GM19395 (cell line): ENCODE measurements around the gene DCTN2.
"Not testable (repeated sequence)": the region's sequence is repeated elsewhere in the genome, so short reads cannot be mapped to it uniquely, and the experiment has no call there.

Experiments used
- ATAC-seq: cut with Tn5 transposase; IDR thresholded peaks from one replicate; pipeline ENCODE4 v1.9.1; 2021; ENCODE audit warnings: mild to moderate bottlenecking, moderate library complexity; ENCODE audit not compliant: unreplicated experiment

Gene DCTN2

DNA sequence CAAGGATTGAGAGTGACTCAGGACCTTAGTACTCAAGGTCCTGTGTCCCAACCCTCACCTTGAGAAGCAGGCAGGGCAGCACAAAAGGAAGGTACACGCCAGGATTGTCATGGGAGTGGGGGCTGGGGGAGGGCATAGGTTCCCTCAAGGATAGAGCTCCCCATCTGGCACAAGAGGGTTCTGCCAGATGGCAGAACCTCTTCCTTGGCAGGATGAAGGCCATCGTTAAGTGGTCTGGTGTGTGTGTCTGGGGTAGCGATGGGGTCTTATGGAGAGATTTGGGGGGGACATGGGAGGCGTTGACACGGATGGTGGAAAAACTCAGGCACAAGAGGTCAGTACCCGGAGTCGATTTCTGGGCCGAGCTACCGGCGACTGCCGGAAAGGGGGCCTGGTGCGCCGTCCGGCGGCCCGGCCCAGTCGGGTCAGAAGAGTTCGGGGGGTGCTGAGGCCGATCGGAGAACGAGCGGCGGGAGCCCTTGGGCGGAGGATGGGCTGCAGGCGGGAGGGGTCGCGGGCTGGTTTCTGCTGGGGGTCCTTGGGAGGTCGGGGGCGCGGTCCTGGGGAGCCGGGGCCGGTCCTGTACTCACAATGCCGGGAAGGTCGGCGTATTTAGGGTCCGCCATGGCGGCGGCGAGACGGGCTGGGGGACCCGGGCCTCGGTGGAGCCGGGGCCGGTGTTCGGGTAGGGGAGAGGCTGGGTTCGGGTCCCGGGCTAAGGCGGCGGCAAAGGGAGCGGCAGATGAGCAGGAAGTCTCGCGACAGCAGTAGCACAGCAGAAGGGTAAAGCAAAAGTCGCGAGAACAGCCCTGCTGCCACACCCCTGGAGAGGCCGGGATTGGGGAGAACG lies at the start of gene DCTN2:
Gene DCTN2 (minus strand): TSS at position 755 of the 850 bp plus-strand sequence. CDS start 129 bp downstream, at position 626.
- ATAC-seq, result peak; percentile 98

GRCh38 chr12:57593187-57593586 lies 46.2 kb upstream of the DCTN2 start:
- no peak for ATAC-seq

DNA sequence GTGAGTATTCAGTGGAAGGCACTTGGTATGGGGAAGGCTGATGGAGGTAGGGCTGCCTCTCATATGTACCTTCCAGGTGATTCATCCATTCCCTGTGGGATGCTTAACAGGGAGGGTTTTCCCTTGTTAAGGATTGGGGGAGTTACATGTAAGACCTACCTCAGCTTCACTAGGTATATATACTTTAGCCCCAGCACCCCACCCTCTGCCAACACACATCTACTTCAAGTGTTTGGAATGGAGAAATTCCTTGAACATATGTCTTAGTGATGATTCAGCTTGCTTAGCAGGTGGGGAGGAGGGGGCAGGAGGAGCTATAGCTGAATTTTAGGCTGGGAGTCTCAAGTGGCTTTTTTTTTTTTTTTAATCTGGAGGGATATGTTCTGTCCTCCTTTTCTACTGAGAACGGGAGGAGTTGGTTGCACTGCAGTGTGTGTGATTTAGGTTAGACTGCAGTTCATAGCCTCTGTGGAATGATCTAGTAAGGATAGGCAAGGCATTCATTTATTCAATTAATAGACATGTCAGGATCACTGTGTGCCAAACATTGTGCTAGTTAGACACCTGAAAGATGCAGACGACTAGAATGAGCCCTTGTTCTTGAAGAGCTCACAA lies 45.7 kb upstream of the DCTN2 start:
- ATAC-seq, result no peak

DNA sequence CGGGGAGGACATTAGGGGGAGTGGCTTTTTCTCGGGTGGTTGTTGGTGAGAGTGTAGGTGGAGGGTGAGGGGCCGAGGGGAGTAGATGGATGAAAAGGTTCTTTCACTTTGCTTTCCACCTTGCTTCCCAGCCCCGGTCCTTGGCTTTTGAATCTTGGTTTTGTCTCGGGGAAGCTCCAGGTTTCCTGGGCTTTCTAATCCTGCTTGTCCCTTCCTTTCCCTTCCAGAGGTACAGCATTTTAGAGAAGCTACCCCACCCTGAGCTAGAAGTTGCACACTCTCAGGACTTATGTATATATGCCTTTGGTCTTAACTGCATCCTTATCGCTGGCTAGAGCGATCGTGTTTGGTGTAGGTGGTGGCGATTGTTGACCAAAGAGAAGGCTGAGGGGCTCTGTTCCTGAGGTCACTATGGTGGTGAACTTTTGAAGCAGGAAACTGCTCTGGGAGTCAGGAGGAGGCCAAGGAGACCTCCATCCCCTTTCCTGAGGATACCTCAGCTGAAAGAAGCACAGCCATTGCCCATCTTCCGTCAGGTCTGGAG lies 44.9 kb upstream of the DCTN2 start:
- ATAC-seq, result no peak

DNA sequence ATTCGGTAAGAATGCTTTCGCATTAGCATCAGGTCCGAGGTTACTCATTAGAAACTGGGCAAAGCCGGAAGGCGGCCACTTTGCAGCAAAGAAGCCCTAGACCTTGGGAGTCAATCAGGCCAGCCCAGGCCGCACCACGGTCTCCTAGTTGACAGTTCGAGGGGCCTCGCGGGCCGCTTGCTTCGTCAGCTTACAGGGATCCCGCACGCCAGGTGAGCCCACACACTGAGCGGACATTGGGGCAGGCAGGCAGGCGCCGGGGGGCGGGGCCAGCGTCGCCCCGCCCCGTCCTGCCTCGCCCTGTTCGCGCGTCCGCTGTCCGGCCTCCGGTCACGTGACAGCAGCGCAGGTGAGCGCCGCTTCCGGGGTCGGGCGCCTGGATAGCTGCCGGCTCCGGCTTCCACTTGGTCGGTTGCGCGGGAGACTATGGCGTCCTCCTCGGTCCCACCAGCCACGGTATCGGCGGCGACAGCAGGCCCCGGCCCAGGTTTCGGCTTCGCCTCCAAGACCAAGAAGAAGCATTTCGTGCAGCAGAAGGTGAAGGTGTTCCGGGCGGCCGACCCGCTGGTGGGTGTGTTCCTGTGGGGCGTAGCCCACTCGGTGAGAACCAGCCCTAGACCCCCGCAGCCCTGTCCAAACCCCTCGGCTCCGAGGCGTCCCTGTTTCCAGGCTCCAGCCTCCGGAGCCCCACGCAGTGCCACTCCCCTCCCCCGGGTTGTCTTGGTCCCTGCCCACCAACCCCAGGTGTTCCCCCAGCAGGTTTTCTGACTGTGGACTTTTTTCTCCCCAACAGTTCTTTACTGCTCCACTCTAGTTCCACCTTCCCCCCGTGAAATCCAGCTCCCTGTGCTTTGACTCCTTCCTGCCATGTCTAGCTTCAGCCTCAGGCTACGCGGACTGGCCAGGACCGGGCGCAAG lies 44.1 kb upstream of the DCTN2 start, which contains the start of gene PIP4K2C:
Gene PIP4K2C (plus strand): TSS at position 329 of the 918 bp plus-strand sequence. CDS start 98 bp downstream, at position 427.
- ATAC-seq, result peak; percentile 92

DNA sequence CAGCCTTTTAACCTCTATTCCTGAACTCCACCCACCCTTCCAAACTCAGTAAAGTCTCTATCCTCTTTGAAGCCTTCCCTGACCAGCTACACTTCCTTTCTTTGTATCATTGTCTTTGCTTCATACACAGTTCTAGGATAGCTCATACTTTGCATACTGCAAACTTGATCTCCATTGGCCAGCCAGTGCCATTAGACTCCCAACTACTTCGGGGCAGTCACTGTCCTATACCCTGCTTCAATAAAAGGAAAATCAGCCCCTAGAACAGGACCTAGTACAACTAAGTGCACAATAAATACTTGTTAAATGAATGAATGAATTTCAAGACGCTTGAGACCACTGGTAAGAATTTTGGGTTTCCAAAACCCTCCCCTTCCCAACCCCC lies 43.5 kb upstream of the DCTN2 start:
- ATAC-seq, result peak; percentile 12

- ATAC-seq, result not testable (repeated sequence)
These were observed 42.1 kb upstream of the DCTN2 start for GRCh38 chr12:57588951-57589610.

GRCh38 chr12:57586832-57587429 lies 39.9 kb upstream of the DCTN2 start:
- ATAC-seq, result no peak

DNA sequence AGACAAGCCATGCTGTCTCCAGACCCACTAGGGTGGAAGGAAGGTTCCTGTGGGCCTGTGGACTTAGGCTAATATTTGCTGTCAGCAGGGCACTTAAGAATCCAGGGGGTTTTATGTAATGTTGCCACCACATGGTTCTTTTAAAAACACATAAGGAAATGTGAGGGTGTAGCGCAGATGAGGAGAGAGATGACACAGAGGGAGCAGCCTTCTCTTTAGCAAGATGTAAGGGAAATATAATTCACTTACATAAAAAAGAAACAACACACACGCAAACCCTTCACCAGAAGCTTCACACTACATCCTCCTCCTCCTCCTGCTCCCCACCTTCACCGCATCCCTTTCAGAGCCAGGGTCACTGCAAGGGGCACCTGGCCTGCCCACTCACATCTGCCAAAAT lies 39.1 kb upstream of the DCTN2 start:
- ATAC-seq, result no peak

DNA sequence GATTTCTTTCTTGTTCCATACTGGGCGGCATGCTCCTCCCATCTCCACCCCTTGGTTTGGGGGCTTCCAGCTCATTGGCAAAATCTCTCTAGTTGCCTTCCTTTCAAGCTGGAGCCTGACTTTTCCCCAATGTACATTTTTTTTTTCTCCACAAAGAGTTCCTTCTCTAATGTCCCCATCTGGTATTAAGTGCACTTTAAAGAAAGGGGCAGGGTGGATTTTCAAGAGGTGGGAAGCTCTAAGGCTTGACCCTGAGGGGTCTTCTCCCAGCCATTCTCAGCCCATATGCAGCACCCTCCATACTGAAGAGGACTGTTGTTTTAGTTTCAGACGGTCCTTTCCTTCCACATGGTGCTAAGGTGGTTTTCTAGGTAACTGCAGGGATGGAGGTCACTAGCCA lies 38.2 kb upstream of the DCTN2 start:
- ATAC-seq, result no peak

GRCh38 chr12:57584690-57585089 lies 37.7 kb upstream of the DCTN2 start:
- ATAC-seq, result no peak

GRCh38 chr12:57584050-57584449 lies 37.1 kb upstream of the DCTN2 start:
- ATAC-seq, result no peak

DNA sequence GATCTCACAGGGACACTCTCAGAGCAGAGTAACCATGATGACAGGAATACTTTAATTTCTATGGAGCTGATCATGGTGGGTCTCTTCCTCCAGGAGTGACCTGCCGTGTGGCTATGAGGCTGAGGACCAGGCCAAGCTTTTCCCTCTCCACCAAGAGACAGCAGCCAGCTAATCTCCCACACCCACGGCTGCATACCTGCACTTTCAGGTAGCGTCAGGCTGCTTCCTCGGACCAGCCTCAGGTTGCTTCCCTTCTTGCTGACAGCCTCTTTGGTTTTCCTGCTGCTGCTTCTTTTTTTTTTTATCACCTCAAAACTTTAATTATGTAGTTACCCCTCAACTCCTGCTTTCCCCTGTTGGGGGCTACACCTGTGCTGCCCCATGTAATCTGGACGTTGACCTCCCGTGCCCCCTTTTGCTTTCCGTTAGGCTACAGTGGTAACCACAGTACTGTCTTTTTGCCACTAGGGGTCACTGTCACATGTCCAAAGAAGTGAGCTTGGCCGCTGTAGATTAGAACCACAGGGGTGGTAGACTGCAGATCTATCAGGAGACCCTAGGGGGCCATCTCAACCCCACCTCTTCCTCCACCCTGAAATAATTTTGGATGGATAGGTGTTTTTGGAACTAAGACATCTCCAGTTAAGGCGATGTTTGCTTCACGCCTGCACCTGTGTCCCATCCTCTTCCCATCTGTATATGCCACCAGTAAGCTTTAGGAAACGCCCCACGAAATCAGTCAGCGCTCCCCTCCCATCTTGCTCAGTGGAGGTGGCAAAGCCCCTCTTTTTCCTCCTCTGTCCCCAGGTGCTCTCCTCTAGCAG lies 36.2 kb upstream of the DCTN2 start:
- peak; percentile 98 for ATAC-seq

DNA sequence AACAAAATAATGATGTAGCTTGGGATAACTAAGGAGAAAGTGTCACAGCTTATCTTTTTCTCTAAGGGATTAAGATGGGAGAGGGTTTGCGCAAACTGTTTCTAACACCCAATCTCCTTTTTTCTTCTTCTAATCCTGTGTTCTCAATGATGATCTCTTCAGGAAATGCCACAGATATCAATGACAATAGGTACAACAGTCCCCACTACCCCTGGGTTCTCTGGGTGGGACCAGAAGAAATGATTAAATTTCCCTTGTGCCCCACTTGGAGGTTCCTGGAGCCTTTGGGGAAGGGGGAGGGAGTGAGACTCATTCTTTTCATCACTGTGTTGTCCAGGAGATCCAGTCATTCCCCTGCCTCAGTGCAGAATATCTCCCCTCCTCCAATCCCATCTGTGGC lies 35.4 kb upstream of the DCTN2 start:
- ATAC-seq, result no peak

DNA sequence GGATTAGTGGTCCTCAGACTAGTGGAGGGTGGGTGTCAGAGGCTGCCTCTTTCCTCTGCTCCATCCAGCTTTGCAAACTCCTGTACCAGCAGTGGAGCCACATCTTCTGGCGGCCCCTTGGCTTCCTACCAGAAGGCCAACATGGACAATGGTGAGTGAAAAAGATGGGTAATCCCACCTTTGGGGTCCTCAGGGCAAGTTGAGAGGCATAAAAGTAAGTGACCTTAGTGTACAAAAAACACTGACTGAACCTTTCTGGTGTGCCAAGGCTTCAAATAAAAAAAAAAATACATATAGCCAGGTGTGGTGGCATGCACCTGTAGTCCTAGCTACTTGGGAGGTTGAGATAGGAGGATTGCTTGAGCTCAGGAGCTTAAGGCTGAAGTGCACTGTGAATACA lies 34.8 kb upstream of the DCTN2 start:
- ATAC-seq, result no peak

- no peak for ATAC-seq
These were observed 33.4 kb upstream of the DCTN2 start for GRCh38 chr12:57580466-57580795.

DNA sequence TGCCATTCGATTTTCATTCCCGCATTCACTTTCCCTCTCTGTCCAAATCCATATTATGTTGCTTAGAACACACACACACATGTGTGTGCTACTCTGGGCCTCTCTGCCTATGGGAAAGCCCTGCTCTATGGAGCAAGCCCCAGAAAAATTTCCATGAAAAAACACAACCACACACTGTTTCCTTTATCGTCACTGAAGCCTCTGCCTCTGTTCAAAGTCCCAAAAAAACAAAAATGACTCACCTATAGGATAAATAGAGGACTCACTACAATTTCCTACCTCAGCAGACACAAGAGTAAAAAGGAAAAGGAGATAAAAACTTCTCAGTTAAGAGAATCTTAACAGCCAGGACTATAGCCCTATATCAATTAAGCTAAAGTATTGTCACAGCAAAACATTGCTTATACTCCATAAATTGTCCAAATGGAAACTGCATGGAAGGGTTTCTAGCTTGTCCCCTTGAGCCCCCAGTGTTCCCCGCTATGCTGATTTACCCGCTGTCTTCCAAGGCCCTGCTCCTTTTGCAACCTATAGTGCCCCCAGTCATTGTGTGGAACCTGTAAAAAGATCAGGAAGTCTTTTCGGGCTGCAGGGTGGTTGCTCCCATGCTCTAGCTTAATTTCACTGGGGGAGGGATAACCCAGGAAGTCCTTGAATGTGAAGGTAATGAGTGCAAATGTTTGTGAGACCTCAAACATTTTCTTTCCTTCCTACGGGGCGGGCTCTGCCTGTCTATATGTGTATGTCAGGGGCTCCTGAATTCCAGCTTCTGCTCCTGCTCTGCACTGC lies 32.9 kb upstream of the DCTN2 start:
- ATAC-seq, result no peak

DNA sequence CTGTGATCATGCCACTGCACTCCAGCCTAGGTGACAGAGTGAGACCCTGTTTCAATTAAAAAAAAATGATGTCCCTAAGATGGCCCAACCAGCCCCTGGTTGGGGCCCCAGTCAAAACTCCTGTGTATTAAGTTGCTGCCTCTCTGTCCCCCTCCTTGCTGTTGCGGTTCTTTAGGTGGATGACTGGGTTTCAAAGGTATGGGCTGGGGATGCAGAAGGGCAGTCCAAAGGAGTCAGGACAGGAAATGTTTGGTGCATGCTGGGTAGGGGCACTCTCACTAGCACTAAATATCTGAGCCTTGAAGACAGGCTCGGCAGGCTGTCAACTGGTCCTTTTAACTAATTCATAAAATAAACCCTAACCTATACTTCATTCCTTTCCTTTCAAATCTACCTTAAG lies 32.0 kb upstream of the DCTN2 start:
- ATAC-seq, result no peak
